Astrocyte of the spinal cord (primary cell): ENCODE data around the gene CDC5L.

Source experiments
- DNase-seq: peaks from one replicate; pipeline ENCODE4 v3.0.0; 2011; ENCODE audit warnings: low read depth, low spot score
- H3K4me3 ChIP-seq: 2 replicates; pipeline ENCODE4 v1.5.1; 2011; ENCODE audit warnings: low read depth, mild to moderate bottlenecking, low read length, moderate library complexity
- CTCF ChIP-seq: IDR thresholded peaks from 2 replicates; pipeline ENCODE4 v1.5.1; 2012; ENCODE audit warnings: low read depth, mild to moderate bottlenecking, low read length, inconsistent platforms
- in situ Hi-C: cut with HindIII; loops from 2 replicates; pipeline ENCODE4 v1.10.0; 2017; ENCODE audit warnings: low sequenced_read_pairs

CDC5L gene

DNA sequence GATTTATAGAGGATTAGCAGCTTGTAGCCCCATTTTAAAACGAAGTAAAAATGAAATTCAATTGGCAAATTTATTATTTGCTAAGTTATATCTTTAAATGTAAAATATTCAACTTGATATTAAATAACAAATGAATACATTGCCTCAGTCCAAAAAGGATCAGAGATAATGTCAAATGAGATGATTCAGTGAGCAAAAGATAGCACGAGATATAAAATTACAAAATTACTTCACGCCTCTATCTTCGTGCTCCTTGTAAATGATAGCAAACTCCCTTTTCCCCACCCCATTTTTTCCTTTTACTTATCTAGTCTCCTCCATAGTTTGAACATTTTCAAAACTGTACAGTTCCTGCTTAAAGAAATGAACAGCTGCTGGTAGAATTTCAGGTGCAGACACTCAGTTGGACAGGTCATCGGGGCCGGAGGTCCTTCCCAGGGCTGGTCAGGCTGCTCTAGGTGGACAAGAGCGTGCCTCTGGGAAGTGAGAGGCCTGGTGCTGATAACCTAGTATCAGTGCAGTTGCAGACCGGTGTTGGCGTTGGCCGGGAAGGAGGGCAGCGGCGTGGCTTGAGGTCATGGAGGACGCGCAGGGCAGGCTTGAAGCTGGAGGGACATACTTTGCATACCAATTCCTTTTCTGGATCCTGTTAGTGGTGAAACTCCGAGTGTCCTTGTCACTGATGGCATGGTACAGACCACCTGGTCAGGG, 83.9 kb downstream of the CDC5L start:
- in situ Hi-C loops, result no loop called here
- no peak for TF ChIP-seq CTCF
- no peak for DNase-seq
- H3K4me3 ChIP-seq, result no peak overlapping the region

DNA sequence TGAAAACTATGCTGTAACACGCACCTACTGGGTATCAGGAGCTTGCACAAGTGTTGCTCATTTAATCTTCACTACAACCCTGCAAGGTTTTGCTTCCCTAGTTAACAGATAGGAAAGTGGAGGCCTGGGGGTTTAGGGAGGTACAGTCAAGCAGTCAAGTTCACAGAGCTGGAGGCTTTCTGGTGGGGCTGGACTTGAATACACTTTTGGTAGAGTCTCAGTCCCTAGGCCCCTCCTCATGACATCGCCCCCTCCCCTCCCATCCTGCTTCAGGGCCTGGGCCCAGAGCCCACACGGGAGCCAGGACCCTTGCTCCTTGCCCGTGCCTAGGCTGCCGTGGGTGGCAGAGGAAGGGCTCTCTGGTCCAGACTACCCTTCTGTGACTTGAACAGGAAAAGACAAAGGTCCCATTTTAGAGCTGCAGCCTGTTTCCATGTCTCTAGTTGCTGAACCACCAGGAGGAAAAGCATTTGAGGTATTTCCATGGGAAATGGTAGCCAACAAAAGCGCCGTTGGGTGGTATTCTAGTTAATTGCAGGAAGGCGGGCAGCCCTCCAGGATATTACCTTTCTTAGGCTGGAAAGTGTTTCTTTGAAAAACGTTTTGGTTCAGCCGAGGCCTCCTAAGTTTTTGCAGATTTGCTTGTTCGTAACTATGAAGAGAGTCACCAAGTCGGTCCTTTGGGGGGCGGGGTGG, 84.9 kb downstream of the CDC5L start:
- TF ChIP-seq CTCF, result no peak
- in situ Hi-C loops, result no loop called here
- no peak overlapping the region for H3K4me3 ChIP-seq
- no peak for DNase-seq

DNA sequence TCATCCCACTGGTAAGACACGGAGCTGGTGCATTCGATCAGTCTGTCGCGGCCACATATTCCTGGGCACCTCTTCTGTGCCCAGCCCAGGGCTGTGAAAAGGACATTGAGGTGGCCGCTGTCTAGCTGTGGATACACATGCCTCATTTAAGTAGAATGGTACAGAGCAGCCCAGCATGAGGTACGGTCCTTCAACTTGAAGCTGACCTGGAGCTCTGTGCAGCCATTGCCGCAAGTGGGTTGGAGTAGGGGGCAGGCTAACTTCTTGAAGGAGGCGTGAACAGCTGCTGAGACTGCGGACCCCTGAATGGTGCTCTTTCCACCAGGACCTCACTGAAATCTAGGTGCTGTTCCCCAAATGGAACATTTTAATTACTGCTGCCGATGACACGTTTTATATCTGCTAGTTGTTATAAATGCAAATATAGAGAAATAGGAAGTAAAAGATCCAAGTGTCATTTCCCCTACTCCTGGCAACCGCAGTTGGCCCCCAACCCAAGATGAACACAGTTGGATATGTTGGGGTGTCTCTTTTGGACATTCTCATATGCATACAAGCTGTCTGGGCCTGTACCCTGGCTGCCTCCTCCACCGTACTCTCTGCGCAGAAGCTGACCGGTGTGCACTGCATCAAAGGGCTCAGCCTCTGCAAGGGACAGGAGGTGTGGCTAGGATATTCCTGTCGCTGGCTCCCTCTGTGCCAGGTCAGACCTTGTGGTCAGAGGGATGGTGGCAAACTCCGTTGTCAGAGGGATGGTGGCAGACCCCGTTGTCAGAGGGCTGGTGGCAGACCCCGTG, 86.1 kb downstream of the CDC5L start:
- no peak for TF ChIP-seq CTCF
- in situ Hi-C loops, result no loop called here
- H3K4me3 ChIP-seq, result no peak overlapping the region
- DNase-seq, result no peak

DNA sequence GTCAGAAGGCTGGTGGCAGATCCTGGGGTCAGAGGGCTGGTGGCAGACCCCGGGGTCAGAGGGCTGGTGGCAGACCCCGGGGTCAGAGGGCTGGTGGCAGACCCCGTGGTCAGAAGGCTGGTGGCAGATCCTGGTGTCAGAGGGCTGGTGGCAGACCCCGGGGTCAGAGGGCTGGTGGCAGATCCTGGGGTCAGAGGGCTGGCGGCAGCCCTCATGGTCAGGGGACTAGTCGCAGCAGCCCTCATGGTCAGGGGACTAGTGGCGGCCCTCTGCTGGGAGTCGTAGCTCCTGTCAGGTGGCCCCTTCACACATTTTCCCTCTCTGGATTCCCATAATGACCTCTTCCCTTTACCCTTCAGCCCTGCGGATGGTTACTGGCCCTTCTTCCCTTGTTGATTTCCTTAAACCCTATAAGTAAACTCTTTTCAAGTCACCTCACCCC, 86.7 kb downstream of the CDC5L start:
- TF ChIP-seq CTCF, result no peak
- H3K4me3 ChIP-seq, result no peak overlapping the region
- DNase-seq, result no peak
- in situ Hi-C loops, result no loop called here

- no peak overlapping the region for H3K4me3 ChIP-seq
- no peak for TF ChIP-seq CTCF
- no peak for DNase-seq
- in situ Hi-C loops, result no loop called here
These were observed 87.1 kb downstream of the CDC5L start for GRCh38 chr6:44474643-44475042.

DNA sequence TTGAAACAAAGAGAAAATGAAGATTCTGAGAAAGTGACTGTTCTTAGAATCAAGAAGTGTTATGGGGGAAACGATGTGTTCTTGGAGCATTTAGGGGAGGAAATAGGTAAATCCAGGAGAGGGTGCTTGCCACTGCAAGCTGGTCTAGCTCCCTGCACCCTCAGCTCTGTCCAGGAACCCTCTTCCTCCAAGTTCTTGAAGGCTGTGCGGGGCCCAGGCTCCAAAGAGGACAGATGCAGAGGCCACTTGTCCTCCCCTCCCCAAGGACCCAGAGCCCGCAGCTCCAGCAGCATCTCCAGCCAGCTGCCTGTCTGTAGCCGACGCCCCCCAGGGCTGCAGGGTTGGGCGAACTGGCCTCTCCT, 87.9 kb downstream of the CDC5L start:
- no peak for DNase-seq

More for the DNA sequence above, 87.9 kb downstream of the CDC5L start:
- H3K4me3 ChIP-seq, result no peak overlapping the region
- no peak for TF ChIP-seq CTCF
- in situ Hi-C loops, result no loop called here
